Epithelial cell of proximal tubule (primary cell): ENCODE measurements around the gene PLEKHA6. TPM values are rescaled to one million over a fixed set of nuclear protein-coding genes. Genes with fewer than 3 reads are reported as not detected.
A peak's percentile ranks its signal among the peaks of the same experiment; 100 is the strongest.

Source experiments
- DNase-seq: peaks from one replicate; pipeline ENCODE4 v3.0.0-alpha.2; 2011; ENCODE audit warnings: low read depth
- H3K4me3 ChIP-seq: 2 replicates; pipeline ENCODE4 v1.5.1; 2011; ENCODE audit warnings: low read depth, mild to moderate bottlenecking, low read length
- total RNA-seq: library from RNA; depleted of rRNA; stranded (reverse); fragments of >200 nt; gene quantifications from 2 replicates; pipeline ENCODE4 v1.2.3, GENCODE V29; 2015
- TF ChIP-seq, protein P1 (sequence below): conservative IDR thresholded peaks from 2 replicates; pipeline ENCODE4 v1.5.1; 2012; ENCODE audit warnings: low read depth, mild to moderate bottlenecking, low read length

Gene PLEKHA6
- total RNA-seq, 1 donor from 2014 or later = 19.9 TPM

DNA sequence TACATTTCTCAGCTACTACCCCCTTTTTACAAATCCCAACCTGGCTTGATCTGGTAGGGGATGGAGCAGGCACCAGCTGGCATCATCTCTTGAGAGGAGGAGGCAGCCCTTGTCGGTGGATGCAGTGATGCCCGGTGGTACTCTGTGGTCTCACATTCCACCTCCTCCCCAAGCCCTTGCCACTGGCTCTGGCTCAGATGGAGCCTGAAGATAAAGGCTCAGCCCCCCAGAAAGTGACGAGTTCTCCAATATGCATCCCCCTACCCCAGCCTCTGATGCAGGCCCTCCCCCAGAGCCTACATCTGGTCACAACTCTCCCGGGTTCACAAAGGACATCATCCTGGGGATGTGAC is 142.1 kb downstream of the PLEKHA6 start:
- DNase-seq = no peak
- TF ChIP-seq, protein P1, sequence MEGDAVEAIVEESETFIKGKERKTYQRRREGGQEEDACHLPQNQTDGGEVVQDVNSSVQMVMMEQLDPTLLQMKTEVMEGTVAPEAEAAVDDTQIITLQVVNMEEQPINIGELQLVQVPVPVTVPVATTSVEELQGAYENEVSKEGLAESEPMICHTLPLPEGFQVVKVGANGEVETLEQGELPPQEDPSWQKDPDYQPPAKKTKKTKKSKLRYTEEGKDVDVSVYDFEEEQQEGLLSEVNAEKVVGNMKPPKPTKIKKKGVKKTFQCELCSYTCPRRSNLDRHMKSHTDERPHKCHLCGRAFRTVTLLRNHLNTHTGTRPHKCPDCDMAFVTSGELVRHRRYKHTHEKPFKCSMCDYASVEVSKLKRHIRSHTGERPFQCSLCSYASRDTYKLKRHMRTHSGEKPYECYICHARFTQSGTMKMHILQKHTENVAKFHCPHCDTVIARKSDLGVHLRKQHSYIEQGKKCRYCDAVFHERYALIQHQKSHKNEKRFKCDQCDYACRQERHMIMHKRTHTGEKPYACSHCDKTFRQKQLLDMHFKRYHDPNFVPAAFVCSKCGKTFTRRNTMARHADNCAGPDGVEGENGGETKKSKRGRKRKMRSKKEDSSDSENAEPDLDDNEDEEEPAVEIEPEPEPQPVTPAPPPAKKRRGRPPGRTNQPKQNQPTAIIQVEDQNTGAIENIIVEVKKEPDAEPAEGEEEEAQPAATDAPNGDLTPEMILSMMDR = no peak
- H3K4me3 ChIP-seq = no peak overlapping the region

DNA sequence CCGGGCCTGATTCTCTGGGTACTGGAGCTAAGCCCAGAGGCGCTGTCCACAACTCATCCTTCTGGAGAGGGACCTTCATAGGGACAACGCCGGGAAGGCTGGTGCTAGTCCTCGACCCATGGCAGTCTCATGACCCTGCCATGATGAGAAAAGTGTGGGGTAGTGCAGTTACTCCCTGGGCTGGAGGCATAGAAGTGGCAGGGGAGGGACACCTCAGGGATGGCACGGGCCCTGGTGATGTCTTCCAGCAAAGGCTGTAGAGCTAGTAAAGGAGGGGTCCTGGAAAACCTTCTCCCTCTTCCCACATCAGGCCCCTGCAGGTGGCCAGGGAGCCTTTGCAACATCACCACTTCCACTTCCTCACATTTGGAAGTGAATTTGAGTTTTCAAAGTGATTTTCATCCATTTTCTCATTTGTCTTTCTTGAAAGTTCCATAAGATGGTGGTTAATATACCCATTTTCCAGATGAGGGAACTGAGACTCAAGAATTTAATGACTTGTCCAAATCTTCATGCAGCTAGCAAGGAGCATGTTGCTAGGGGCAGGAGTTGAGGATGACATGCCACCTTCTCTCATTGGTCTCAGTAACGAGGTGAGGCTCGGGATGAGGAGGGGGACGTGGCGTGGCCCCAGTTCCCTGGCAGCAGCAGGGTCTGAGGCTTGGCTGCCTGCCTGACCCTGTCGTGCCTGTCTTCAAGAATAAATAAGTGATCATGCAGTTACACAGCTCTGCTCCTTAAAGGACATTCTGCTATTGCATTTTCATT is 142.7 kb downstream of the PLEKHA6 start:
- TF ChIP-seq, protein P1 = no peak
- H3K4me3 ChIP-seq = no peak overlapping the region
- no peak for DNase-seq

DNA sequence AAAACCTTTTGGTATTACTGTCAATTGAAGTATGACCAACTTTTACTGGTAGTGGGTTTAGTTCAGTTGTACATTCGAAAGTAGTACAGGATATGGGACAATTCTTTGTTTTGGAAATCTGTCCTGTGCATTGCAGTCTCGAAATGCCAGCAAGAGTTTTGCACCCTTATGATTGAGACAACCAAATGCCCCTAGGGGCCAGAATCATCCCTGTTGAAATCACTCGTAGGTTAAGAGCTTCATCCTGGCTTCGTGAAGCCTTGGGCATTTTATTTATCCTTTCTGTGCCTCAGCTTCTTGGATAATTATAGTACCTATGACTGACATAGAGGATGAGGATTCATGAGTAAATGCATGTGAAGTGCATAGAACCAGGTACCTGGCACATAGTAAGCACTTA is 143.5 kb downstream of the PLEKHA6 start:
- no peak for DNase-seq
- no peak overlapping the region for H3K4me3 ChIP-seq
- TF ChIP-seq, protein P1 = no peak

DNA sequence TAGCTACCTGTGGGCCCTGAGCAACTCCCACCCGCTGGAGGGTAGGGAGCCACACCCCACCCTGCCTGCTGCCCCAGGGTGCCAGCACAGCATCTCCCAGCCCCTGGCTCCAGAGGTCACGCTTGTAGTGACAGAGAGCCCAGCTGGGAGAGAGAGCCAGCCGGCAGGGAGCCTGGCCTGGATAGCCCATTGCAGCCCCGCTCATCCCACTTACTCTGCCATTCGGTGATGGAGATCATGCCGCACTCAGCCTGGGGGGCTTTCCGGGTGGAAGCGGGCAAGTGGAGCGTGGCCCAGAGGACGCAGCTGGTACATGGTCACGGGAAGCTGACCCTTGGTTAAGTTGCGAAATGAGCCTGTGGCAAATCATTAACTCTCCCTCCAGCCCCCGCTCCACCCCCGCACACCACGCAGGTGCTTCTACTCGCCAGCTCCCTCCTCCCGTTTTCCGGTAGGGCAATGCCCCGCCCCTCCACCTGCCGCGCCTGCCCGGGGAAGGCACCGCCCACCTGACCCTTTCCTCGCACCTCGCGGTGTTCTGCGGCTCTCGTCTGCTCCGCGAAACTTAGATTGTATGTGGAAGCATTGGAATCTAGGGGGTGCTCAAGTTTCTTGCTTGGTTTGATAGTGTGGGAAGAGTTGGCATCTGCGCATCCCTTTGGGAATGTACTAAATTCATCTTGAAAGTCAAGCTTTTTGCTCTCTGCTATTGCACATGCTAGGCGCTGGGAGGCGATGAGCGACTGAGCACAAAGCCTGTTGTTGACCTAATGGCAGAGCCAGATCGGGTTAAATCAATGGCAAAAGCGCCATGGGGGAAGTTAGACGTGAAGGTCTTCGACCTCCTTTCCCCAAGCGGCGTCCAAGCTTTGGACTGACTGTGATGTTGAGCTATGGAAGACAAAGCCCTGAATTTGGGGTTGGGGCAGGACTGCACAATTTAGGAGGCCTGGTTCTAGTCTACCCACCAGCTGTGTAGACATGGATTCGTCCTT is 145.8 kb downstream of the PLEKHA6 start, which contains the start of gene GOLT1A:
GOLT1A (minus strand) TSS at position 321 of the 995 bp plus-strand sequence; CDS start at position 239, 82 bp downstream.
- DNase-seq = peak; percentile 79
- TF ChIP-seq, protein P1 = peak; percentile 73
- peak within 1 kb of the TSS; percentile 50 for H3K4me3 ChIP-seq

DNA sequence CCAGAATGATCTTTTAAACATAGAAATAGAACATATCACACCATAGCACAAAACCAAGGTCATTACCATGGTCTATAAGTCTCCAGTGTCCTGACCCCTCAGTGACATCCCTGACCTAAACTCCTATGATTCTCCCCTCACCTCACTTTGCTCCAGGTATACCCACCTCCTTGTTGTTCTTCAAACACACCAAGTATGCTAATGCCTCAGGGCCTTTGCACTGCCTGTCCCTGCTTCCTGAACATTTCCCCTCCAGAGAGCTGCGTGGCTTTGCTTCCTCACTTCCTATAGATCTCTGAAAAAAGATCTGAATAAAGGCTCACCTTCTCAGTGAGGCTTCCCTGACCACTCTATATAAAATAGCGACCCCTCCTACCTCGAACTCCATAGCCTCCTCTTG is 147.0 kb downstream of the PLEKHA6 start:
- no peak overlapping the region for H3K4me3 ChIP-seq
- DNase-seq = no peak
- TF ChIP-seq, protein P1 = no peak

DNA sequence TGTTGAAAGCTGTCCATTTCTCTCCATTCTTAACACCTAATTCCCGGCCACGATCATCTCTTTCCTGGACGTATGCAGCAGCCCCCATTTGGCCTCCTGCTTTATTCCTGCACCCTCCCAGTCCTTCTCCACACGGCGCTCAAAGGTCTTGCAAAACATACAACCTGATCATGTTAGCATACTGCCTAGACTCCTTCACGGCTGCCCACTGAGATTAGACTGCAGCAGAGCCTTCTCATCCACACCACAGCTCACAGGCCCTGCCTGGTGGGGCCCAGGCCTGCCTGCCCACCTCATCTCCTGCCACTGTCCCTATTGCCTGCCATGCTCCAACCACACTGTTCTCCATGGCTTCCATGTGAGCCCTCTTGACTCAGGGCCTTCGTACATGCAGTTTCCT is 148.7 kb downstream of the PLEKHA6 start:
- TF ChIP-seq, protein P1 = no peak
- H3K4me3 ChIP-seq = no peak overlapping the region
- no peak for DNase-seq
